KOPT-K1 (cell line): ENCODE data around the gene PGAP3.

Experiments
- H3K27ac ChIP-seq: fragments of 200-600 bp; sonication (generic); 2 replicates; pipeline ENCODE4 v1.5.1; 2016; ENCODE audit warnings: antibody characterized with exemption, mild to moderate bottlenecking, low read depth, low read length; ENCODE audit not compliant: poor library complexity, severe bottlenecking
- H3K36me3 ChIP-seq: fragments of 200-600 bp; sonication (generic); 2 replicates; pipeline ENCODE4 v1.5.1; 2017; ENCODE audit warnings: antibody characterized with exemption, mild to moderate bottlenecking, low read length, moderate library complexity; ENCODE audit not compliant: insufficient read depth
- H3K9me3 ChIP-seq: fragments of 200-600 bp; sonication (generic); 2 replicates; pipeline ENCODE4 v1.5.1; 2017; ENCODE audit warnings: antibody characterized with exemption, low read length, mild to moderate bottlenecking; ENCODE audit not compliant: insufficient read depth, poor library complexity, severe bottlenecking

Gene PGAP3

DNA sequence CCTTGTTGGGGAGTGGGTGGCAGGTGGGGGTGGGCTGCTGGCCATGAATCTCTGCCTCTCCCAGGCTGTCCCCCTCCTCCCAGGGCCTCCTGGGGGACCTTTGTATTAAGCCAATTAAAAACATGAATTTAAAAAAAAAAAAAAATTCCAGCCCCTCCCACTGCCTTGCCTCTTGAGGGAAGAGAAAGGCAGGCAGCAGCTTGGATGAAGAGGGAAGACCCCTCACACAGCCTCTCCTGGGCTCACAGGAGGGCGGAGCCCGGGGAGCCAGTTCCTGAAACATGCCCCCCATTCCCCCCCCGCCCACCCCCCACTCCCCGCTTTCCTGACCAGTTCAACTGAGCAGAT is 24.5 kb downstream of the PGAP3 start:
- Histone ChIP-seq H3K27ac (no peak overlapping the region), H3K36me3 (peaks cover 48% of the 10 kb centered on the region), H3K9me3 (no peaks in the 10 kb centered on the region)

- peaks cover 53% of the 10 kb centered on the region for H3K36me3 ChIP-seq
- H3K27ac ChIP-seq = no peak overlapping the region
- H3K9me3 ChIP-seq = no peaks in the 10 kb centered on the region
Observed at GRCh38 chr17:39662551-39663339, 25.1 kb downstream of the PGAP3 start.

DNA sequence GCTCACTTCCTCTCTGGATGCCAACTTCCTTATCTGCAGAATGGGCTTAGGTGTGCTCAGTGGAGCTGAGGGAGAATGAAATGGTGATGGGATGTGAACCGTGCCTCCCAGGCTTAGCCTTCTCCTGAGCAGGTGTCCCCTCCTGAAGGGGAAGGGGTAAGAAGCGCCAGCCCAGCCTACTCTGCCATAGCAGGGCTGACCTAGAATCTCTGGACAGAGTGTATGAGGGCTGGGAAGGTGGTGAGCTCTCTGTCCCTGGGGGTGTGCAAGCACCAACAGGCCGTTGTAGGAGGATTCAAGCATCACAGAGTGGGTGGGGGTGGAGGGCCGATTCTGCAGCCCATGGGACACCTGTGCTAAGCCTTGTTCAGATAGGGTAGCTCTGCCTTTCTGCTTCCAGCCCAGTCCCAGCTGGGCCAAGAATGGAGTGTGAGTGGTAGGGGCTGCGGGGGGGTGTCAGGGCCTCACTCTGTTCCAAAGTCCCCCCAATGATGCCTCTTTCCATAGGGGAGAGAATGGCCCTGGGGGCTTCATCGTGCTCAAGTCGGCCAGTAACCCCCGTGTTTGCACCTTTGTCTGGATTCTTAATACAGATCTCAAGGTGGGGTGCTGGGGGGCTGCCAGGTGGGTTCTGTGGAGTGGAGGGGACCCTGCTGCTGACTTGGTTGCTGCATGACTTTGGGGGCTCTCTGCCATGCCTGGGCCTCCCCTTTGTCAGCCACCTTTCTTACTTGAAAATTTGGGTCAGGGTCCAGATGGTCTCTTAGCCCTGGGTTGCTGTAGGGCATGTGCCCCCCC is 25.9 kb downstream of the PGAP3 start:
- H3K27ac ChIP-seq = no peak overlapping the region

DNA sequence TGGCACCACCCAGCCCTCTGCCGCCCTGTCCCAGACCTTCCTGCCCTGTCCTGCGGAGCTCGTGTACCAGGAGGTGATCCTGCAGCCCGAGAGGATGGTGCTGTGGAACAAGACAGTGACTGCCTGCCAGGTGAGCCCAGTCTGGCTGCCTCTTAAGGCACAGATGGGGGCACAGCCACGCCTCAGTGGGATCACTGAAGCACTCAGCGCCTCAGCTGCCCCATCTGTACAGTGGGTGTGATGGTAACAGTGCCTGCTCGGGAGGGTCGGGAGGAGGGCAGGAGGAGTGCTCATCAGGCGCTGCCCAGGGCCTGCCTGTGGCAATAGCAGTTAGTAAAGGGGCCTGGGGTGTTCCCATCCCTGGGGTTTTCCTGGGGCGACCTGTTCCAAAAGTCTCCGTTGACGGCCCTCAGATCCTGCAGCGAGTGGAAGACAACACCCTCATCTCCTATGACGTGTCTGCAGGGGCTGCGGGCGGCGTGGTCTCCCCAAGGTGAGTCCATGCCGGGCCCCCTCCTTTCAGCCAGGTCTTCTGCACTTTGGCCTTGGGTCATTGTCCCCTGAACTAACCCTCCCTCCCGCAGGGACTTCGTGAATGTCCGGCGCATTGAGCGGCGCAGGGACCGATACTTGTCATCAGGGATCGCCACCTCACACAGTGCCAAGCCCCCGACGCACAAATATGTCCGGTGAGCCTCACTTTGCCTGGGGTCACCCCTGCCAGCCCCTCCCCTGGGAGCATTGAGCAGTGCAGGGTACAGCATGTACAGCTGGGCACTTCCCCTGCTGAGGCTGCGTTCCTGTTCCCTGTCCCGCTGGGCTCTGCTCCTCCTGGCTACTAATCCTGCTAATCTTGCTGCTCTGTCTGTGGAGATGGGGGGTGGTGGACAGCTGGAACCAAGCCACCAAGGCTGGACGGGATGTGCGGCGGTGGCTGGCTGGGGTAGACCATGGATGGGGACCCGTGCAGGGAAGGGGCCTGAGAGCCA is 27.2 kb downstream of the PGAP3 start:
- Histone ChIP-seq H3K36me3 (peaks cover 73% of the 10 kb centered on the region), H3K27ac (no peak overlapping the region), H3K9me3 (no peaks in the 10 kb centered on the region)

More for the DNA sequence above, 25.9 kb downstream of the PGAP3 start:
- H3K36me3 ChIP-seq = peaks cover 61% of the 10 kb centered on the region
- no peaks in the 10 kb centered on the region for H3K9me3 ChIP-seq

- Histone ChIP-seq H3K36me3 (peaks cover 78% of the 10 kb centered on the region), H3K27ac (no peak overlapping the region), H3K9me3 (no peaks in the 10 kb centered on the region)
Observed at GRCh38 chr17:39660011-39660360, 27.9 kb downstream of the PGAP3 start.

- Histone ChIP-seq H3K9me3 (no peaks in the 10 kb centered on the region), H3K27ac (no peak overlapping the region), H3K36me3 (peaks cover 84% of the 10 kb centered on the region)
Observed at GRCh38 chr17:39659279-39660010, 28.4 kb downstream of the PGAP3 start.

GRCh38 chr17:39658760-39659159 is 29.1 kb downstream of the PGAP3 start:
- no peaks in the 10 kb centered on the region for H3K9me3 ChIP-seq
- no peak overlapping the region for H3K27ac ChIP-seq
- peaks cover 90% of the 10 kb centered on the region for H3K36me3 ChIP-seq

- peaks cover 94% of the 10 kb centered on the region for H3K36me3 ChIP-seq
- no peaks in the 10 kb centered on the region for H3K9me3 ChIP-seq
- no peak overlapping the region for H3K27ac ChIP-seq
Observed at GRCh38 chr17:39658346-39658745, 29.5 kb downstream of the PGAP3 start.

GRCh38 chr17:39655105-39655504 is 32.8 kb downstream of the PGAP3 start:
- Histone ChIP-seq H3K9me3 (no peaks in the 10 kb centered on the region), H3K27ac (no peak overlapping the region), H3K36me3 (peaks cover 70% of the 10 kb centered on the region)

DNA sequence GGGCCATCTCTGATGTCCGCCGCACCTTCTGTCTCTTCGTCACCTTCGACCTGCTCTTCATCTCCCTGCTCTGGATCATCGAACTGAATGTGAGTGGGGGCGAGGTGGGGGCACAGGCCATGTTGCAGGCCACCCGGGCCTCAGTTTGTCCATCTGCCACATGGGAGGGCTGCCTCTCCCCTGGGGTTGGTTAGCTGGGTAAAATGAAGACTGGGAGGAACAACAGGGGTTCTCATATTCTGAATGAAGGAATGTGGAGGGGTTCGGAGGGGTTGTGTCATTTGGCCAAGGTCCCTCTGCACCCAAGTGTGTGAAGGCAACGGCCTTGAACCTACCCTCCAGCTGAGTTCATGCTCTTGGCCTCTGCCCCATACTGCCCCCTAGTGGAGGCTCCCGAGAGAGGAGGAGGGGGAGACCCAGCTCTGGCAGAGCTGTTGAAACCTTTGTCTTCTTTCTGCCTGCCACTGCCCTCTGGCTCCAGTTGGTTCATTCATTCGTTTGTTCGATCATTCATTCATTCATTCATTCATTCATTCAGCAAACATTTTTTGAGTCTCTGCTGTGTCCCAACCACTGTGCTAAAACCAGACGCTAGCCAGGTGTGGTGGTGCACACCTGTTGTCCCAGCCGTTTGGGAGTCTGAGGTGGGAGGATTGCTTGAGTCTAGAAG is 34.1 kb downstream of the PGAP3 start:
- Histone ChIP-seq H3K9me3 (no peaks in the 10 kb centered on the region), H3K27ac (no peak overlapping the region), H3K36me3 (peaks cover 66% of the 10 kb centered on the region)

- Histone ChIP-seq H3K27ac (no peak overlapping the region), H3K9me3 (no peaks in the 10 kb centered on the region), H3K36me3 (peaks cover 62% of the 10 kb centered on the region)
Observed at GRCh38 chr17:39653316-39653661, 34.6 kb downstream of the PGAP3 start.

- H3K27ac ChIP-seq = no peak overlapping the region
- H3K36me3 ChIP-seq = peaks cover 57% of the 10 kb centered on the region
Observed at GRCh38 chr17:39652587-39653315, 35.1 kb downstream of the PGAP3 start.

GRCh38 chr17:39651923-39652586 is 35.8 kb downstream of the PGAP3 start:
- Histone ChIP-seq H3K27ac (no peak overlapping the region), H3K9me3 (no peaks in the 10 kb centered on the region), H3K36me3 (peaks cover 51% of the 10 kb centered on the region)

More at GRCh38 chr17:39652587-39653315, 35.1 kb downstream of the PGAP3 start:
- no peaks in the 10 kb centered on the region for H3K9me3 ChIP-seq
